ENCODE results near the gene COX15.
A peak's percentile ranks its signal among the peaks of the same experiment; 100 is the strongest.
"Not testable (repeated sequence)": the region's sequence is repeated elsewhere in the genome, so short reads cannot be mapped to it uniquely, and the experiment has no call there.

Gene COX15

DNA sequence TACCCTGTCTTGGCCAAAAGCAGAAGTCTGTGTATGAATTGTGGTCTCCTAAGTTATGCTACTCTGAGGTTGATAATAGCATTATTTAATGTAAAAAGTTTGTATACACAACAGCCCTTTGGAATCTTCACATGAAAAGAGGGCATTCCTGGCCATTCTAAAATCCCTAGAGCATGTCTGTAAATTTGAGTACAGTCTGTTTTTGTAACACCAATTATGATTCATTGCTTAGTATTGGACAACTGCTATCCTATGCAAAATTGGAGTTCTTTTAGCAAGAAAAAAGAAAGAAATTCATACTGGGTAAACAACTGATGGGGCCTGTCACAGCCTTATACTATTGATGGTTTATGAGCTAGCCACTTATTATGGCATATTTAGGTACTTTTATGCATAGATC lies 10.3 kb upstream of the COX15 start:
- no peak for DNase-seq (ENCODE audit: low read depth in 2 of 3, low spot score in 1 of 3)

DNA sequence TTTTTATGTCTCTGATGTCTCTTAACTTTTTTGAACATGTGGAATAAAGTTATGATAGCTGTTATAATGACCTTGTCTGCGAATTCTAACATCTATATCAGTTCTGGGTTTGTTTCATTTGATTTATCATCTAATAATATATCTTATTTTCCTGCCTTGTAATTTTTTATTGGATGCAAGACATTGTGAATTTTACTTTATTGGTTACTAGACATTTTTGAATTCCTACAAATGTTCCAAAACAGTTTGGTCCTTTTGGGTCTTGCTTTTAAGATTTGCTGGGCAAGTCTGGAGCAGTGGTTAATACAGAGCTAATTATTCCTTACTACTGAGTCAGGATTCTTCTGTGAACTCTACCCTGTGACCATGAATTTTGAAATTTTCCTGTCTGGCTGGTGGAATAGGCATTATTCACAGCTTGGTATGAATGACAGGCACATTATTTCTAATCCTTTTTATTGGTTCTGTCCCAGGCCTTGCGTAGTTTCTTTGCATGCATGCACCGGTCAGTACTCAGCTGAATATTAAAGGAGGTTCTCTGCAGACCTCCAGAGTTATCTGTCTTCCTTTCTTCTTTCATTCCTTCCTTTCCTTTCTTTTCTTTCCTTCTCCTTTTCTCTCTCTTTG lies 9.1 kb upstream of the COX15 start:
- DNase-seq (ENCODE audit: low read depth in 2 of 3, low spot score in 1 of 3): no peak

DNA sequence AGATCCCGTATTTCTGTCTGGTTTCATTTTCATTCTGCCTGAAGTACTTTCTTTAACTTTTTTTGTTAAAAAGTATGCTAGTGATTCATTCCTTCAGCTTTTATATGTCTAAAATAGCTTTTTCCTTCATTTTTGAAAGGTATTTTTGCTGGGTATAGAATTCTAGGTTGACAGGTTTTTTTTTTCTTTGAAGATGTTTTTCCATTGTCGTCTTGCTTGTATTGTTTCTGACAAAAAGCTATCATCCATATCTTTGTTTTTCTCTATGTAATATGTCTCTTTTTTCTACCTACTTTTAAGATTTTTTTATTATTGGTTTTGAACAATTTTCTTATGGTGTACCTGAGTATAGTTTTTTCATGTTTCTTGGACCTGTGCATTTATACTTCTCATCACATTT lies 8.3 kb upstream of the COX15 start:
- DNase-seq (ENCODE audit: low read depth in 2 of 3, low spot score in 1 of 3): no peak

DNA sequence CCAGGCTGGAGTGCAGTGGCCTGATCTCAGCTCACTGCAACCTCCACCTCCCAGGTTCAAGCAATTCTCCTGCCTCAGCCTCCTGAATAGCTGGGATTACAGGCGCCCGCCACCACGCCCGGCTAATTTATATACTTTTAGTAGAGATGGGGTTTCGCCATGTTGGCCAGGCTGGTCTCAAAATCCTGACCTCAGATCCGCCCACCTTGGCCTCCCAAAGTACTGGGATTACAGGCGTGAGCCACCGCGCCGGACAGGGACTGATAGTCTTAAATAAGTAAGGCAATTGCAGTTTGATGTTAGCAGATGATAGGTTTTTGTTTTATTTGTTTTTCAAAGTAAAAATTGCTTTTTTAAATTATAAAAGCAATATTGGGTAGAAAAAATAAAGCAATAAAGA lies 2.2 kb upstream of the COX15 start:
- DNase-seq (ENCODE audit: low read depth in 2 of 3, low spot score in 1 of 3): not testable (repeated sequence)

DNA sequence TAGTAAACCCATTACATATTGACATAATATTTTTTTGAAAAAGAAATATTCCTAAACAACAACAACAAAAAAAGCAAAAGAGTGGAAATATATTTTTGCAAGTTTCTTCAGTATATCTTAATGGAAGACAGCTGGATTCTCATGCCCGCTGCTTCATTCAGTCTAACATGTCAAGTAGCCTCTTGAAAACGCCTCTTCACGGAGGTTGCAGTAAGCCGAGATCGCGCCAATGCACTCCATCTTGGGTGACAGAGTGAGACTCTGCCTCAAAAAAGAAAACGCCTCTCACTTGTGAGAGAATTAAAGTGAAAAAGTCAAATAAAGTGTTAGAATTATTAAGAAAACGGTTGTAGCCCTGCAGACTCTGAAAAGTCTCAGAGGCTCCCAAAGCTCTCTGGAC lies 1.4 kb upstream of the COX15 start:
- DNase-seq (ENCODE audit: low read depth in 2 of 3, low spot score in 1 of 3): no peak

- DNase-seq (ENCODE audit: low read depth in 2 of 3, low spot score in 1 of 3): no peak
Measured at GRCh38 chr10:99731306-99732032, 458 bp downstream of the COX15 start.

DNA sequence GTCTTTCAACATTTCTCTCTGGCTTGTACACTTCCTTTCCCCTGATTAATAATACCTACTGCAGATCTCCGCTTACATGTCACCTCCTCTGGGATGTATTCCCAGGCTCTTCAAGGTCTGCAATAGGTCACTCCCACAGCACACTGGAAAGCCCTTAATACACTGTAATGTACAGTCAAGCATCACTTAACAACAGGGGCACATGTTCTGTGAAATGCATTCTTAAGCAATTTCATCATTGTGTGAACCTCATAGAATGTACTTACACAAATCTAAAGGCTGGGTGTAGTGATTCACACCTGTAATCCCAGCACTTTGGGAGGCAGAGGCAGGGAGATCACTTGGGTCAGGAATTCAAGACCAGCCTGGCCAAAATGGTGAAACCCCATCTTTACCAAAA lies 1.9 kb downstream of the COX15 start:
- DNase-seq (ENCODE audit: low read depth in 2 of 3, low spot score in 1 of 3): no peak

DNA sequence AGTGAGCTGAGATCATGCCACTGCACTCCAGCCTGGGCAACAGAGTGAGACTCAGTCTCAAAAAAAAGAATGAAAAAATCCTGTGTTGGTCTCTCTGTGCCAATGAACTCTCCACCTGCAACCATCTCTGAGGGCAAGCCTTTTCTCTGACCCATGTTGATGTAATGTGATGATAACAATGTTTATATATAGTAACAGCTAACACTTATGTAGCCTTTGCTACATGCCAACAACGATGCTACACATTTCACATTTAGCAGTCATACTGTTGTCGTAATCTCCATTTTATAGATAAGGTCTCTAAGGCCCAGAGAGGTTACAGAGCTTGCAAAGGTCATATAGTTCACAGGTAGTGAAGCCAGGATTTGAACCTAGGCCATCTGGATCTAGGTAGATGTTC lies 11.5 kb downstream of the COX15 start:
- no peak for DNase-seq (ENCODE audit: low read depth in 2 of 3, low spot score in 1 of 3)

DNA sequence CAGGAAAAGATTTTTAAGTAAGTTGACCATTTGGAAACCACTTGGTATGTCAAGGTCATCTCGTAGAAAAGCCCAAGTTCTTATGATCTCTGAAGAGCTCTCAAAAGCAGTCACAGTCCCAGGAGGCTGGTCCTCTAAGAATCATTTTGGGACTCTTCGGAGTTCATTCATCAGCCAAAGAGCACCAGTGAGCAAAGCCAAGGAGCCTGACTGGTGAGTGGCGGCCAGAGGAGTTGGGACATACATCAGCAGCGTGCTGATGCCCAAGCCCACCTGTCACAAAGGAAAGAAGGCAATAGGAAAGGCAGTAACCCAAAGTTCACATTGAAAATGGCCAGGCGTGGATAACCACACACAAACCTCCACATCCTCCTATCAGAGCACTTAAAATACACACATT lies 17.5 kb downstream of the COX15 start:
- no peak for DNase-seq (ENCODE audit: low read depth in 2 of 3, low spot score in 1 of 3)

- peak in 1 of 3 donors; percentile 23 for DNase-seq (ENCODE audit: low read depth in 2 of 3, low spot score in 1 of 3)
Measured at GRCh38 chr10:99711129-99711719, 20.7 kb downstream of the COX15 start.

- no peak for DNase-seq (ENCODE audit: low read depth in 2 of 3, low spot score in 1 of 3)
Measured at GRCh38 chr10:99709480-99710229, 22.3 kb downstream of the COX15 start.

GRCh38 chr10:99708428-99709012 lies 23.4 kb downstream of the COX15 start:
- DNase-seq (ENCODE audit: low read depth in 2 of 3, low spot score in 1 of 3): no peak

DNA sequence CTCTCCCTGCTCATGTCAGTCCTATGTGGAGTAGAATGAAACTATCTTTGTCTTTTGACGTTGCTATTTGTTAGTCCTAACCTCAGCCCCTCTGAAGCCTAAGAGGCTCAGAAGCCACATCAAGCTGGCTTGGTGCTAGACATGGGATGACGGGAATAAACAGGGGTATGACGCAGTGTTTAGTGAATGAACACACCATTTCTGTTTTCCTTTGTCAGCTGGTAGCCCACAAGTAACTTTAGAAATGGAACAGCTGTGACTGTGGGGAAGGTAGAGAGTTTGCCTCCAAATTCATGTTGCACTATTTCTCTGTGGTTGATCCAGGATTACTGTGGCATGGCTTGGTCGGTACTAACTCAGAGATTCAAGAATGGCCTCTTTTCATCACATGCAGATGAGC lies 31.3 kb downstream of the COX15 start:
- DNase-seq (ENCODE audit: low read depth in 2 of 3, low spot score in 1 of 3): no peak

GRCh38 chr10:99698504-99699080 lies 33.3 kb downstream of the COX15 start:
- DNase-seq (ENCODE audit: low read depth in 2 of 3, low spot score in 1 of 3): no peak

DNA sequence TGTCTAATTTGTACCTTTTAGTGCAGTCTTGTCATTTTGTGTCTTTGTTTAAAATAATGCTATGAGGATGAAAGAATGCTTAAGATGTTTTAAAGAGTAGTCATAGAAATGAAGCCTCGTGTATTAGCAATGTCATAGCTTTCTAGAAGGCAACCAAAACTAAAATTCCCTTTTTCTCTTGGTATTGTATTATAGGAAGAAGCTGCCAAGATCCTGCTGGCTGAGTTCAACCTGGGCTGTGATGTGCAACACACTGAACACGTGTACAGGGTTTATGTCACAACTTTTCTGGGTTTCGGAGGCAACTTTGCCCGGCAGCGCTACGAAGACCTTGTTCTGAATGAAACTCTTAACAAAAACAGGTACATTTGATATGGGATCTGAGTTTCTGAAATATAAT lies 36.2 kb downstream of the COX15 start:
- DNase-seq (ENCODE audit: low read depth in 2 of 3, low spot score in 1 of 3): no peak

GRCh38 chr10:99693933-99694583 lies 37.9 kb downstream of the COX15 start:
- no peak for DNase-seq (ENCODE audit: low read depth in 2 of 3, low spot score in 1 of 3)

DNA sequence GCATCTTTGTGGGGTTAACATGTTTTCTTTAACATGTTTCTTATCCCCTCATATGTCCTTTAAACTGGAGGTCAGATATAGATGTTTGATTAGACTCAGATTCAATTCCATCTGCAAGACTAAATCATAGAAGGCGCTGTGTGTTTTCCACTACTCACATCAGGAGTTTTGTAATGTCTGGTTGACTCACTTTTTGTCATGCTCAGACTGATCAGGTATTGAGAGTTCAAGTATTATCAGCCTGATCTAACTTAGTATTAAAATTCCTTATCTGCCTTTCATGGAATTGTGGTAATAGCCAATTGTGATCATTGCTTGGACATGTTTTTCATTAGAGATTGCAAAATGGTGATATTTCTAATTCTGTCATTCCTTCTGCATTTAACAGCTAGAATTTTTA lies 42.5 kb downstream of the COX15 start:
- no peak for DNase-seq (ENCODE audit: low read depth in 2 of 3, low spot score in 1 of 3)

DNA sequence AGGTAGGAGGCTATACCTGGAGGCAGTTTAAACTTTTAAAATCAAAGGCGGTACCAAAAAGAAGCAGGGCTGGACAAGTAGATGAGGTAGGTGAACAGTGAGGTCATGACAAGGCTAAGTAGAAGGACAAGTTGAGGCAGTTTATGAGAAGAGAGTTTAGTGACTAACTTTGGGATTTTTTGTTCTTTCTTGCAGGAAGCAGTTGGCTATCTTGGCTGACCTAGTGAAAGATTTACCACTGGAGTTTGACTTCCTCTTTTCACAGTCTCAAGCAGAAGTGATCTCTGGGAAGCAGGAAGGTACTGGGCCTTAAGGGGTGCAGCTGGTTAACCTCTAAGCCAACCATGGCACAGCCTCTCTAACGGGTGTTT lies 46.3 kb downstream of the COX15 start:
- no peak for DNase-seq (ENCODE audit: low read depth in 2 of 3, low spot score in 1 of 3)

DNA sequence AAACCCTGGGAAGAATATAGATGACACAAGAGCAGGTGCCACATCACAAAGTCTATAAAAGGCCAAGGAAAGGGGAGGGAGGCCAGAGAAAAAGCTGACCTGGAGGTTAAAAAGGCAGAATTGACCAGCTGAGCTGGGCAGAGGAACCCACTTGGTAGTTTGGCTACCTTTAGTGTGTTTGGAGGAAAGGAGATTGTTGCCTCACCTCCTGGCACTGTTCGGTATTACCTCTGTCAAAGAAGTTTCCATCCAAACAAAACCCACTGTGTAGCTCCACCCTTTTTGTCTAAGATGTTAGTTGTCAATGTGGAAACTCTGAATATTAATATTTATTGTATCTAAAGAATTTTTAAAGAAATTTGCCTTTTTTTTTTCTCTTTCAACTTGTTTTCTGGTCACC lies 49.2 kb downstream of the COX15 start:
- DNase-seq (ENCODE audit: low read depth in 2 of 3, low spot score in 1 of 3): no peak

Data from stimulated activated CD4-positive, alpha-beta T cell treated with anti-CD3 and anti-CD28 coated beads, Interleukin-12 subunit alpha, Interleukin-12 subunit beta, amount 100 ng/mL, for 48 hours (primary cell).